ENCODE data around the gene DRC3.

The DRC3 gene

GRCh38 chr17:17970699-17971430, 1.8 kb upstream of the DRC3 start:
- FAIRE-seq = no peak

- no peak for FAIRE-seq
These were observed 1.1 kb upstream of the DRC3 start for GRCh38 chr17:17971431-17972125.

- FAIRE-seq = no peak
These were observed 241 bp downstream of the DRC3 start for GRCh38 chr17:17972952-17973254.

- FAIRE-seq = no peak
These were observed 2.8 kb downstream of the DRC3 start for GRCh38 chr17:17975436-17975835.

- no peak for FAIRE-seq
These were observed 4.4 kb downstream of the DRC3 start for GRCh38 chr17:17976931-17977570.

- no peak for FAIRE-seq
These were observed 6.1 kb downstream of the DRC3 start for GRCh38 chr17:17978481-17979424.

GRCh38 chr17:17979778-17980177, 7.1 kb downstream of the DRC3 start:
- no peak for FAIRE-seq

GRCh38 chr17:17981330-17981729, 8.7 kb downstream of the DRC3 start:
- FAIRE-seq = no peak

- no peak for FAIRE-seq
These were observed 10.1 kb downstream of the DRC3 start for GRCh38 chr17:17982801-17983200.

GRCh38 chr17:17983376-17983775, 10.7 kb downstream of the DRC3 start:
- FAIRE-seq = no peak

- no peak for FAIRE-seq
These were observed 11.1 kb downstream of the DRC3 start for GRCh38 chr17:17983776-17984175.

- FAIRE-seq = no peak
These were observed 12.5 kb downstream of the DRC3 start for GRCh38 chr17:17985153-17985552.

- FAIRE-seq = no peak
These were observed 12.9 kb downstream of the DRC3 start for GRCh38 chr17:17985555-17985954.

- FAIRE-seq = no peak
These were observed 14.7 kb downstream of the DRC3 start for GRCh38 chr17:17987187-17987896.

GRCh38 chr17:17987901-17988300, 15.2 kb downstream of the DRC3 start:
- no peak for FAIRE-seq

GRCh38 chr17:17988427-17988945, 15.8 kb downstream of the DRC3 start:
- no peak for FAIRE-seq

GRCh38 chr17:17989081-17989480, 16.4 kb downstream of the DRC3 start:
- no peak for FAIRE-seq

GRCh38 chr17:17989618-17990017, 17.0 kb downstream of the DRC3 start:
- FAIRE-seq = no peak

GRCh38 chr17:17990282-17990681, 17.6 kb downstream of the DRC3 start:
- no peak for FAIRE-seq

- no peak for FAIRE-seq
These were observed 20.7 kb downstream of the DRC3 start for GRCh38 chr17:17993366-17993765.

- no peak for FAIRE-seq
These were observed 21.2 kb downstream of the DRC3 start for GRCh38 chr17:17993852-17994251.

Measured in G401.6 (cell line).